ENCODE results near the gene CAMTA1.

GRCh38 chr1:6891781-6892579 lies 106.7 kb downstream of the CAMTA1 start:
- TF ChIP-seq CTCF (optimal IDR thresholded peaks at IDR 0.05 in 1 of 3, IDR thresholded peaks at IDR 0.05 in 1 of 3, conservative IDR thresholded peaks at IDR 0.05 in 1 of 3; ENCODE audit: extremely low read depth in 1 of 3, insufficient read depth in 2 of 3, low read length in 3 of 3) (no peak), EZH2 (IDR thresholded peaks at IDR 0.05; ENCODE audit: low read length) (no peak)

All from keratinocyte (primary cell).